HuH-7.5 (cell line): Measurements from ENCODE around the gene RHBDD1.

ENCODE experiments used
- DNase-seq: peaks from one replicate; pipeline ENCODE4 v3.0.0; 2011; ENCODE audit warnings: low spot score

Gene RHBDD1

DNA sequence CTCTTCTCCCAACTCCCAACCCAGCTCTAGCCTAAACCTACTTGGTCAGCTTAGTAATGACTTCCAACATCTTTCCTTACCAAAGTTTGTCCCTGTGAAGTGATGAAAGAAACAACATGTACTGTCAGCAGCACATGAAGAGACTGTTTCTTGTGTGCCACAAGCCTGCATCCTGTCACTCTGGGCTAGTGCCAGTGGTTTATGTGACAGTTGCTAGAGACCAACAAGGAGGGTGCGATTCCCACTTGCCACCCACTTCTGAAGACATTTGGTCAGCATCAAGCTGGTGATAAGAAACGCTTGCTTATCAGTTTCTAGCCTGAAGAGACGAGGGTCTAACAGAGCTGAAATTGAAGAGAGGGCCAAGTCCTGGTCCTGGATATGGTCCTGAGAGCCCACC lies 195.5 kb downstream of the RHBDD1 start:
- DNase-seq = no peak

DNA sequence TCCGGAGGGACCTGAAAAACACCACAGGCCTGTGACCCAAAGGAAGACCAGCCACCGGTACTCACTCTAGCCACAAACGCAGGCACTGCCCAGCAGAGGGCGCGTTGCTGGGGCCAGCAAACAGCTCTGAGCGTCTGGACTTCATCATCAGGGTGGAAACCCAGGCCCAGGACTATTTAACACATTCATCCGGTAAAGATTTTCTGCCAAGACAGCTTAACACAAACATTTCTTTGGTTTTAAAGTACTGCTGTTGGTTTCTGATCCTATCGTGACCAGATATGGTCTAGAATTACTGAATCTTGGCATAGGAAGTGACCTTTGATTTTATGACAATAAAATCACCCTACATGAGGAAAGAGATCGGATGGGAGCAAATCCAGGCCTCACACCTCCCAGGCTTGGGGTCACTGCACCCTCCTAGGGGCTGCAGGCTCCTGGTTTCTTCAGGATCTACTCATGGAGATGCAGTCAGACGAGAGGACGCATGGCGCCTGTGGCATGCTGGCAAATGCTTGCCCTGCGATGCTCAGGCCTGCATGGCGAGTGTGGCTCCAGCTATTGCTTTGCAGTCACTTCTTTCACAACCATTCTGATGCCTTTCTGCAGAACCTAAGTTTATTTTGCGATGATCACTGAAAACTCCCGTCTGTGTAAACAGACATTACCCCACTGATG lies 197.8 kb downstream of the RHBDD1 start:
- peak; percentile 35 for DNase-seq

DNA sequence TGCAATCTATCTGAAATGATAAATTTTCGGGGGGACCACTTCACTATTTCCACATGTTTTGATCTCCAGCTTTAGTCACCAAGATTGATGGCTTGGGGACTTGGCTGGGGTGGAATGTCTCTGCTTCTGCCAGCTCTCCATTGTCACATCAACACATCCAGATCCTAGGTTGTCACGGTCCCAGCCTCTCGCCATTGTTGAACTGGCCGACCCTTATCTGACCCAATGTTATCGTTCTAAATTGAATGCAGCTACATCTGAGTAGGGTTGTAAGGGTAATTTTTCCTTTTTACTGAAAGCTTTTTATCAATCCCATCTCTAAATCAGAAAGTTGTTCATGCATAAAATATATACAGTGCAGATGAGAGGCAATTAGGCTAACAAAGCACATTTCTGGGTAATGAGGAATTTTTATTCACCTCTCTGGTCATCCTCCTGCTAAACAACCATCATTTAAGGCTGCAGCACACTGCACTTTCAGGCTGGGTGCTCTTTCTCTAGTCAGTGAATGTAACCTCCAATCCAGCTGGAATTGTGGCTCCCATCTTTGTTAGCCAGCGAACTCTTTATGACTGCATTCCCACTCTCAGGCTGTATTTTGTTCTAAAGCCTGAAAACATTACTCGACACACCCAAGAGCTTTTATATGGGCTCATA lies 200.0 kb downstream of the RHBDD1 start:
- no peak for DNase-seq

DNA sequence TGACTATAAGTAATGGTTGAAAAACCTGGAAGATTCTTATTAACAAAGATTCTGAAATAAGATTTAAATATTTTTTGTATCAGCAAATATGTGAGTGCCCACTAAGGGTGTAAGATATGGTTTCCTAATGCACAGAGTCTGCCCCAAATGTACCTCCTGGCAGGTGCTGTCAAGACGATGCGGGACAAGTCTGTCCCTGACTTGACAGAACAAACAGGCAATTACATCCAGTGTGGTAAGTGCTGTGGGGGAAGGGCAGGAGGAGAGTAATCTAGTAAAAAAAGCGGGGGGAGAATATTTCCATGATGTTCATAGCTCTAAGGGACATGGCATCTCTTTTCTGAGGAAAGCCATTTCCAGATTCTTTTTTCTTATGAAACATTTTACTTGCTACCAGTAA lies 200.7 kb downstream of the RHBDD1 start:
- no peak for DNase-seq

DNA sequence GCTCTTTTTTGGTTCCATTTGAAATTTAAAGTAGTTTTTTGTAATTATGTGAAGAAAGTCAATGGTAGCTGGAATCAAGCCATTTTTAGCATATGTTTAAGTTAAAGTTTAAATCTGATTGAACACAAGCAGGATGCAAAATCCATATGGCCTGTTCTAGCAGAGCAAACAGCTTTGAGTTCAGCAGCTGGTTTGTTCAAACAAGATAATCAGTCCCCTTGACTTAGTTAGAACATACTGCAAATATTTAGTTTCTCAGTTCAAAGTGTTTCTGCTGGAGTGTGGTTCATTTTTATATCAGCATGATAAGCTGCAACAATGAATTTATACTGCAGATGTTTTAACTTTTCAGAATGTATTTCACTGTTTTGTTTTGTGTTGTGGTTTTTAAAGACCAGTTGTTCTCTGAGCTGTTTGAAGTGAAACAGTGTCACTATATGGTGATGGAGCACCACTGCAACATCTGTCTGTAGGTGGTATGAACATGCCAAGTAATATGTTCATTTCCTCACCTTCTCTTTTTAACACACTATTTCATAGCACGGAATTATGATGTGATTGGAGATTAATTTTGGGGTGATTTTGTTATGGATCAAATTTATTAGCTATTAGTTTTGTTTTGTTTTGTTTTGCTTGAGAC lies 202.8 kb downstream of the RHBDD1 start:
- DNase-seq = no peak

DNA sequence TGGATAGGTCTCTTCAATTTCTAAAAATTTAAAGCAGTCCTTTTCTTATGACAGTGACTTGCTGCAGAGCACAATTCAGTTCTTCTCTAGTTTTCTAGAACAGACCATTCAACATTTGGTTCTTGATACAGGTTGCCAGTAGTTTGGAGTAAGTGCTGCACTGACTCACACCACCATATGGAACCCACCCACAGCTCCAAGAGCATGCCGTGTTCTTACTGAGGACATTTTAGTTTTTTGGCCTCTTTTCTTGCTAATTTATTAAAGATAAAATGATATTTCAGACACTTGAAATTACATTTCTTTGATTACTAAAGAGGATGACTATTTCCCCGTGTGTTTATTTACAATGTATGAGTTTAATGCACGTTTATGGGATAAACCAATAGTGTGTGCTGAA lies 208.1 kb downstream of the RHBDD1 start:
- no peak for DNase-seq
